Uterus (tissue), 4 donors: ENCODE measurements around the gene HPF1. TPM values are rescaled to one million over a fixed set of nuclear protein-coding genes. Genes with fewer than 3 reads are reported as not detected.

Experiments used
- DNase-seq, 2 donors: peaks; one replicate each; pipeline ENCODE4 v3.0.0-alpha.2; 2019 to 2020
- H3K27ac ChIP-seq, 2 donors: fragments of 200-600 bp; sonication (generic); 1 replicate in 1 of 2; 2 replicates in 1 of 2; pipeline ENCODE4 v1.5.1; 2016 to 2018
- H3K27me3 ChIP-seq, 2 donors: fragments of 200-600 bp; sonication (generic); one replicate each; pipeline ENCODE4 v1.5.1; 2018 to 2019; ENCODE audit warnings: control low read depth in 1 of 2
- H3K36me3 ChIP-seq, 2 donors: fragments of 200-600 bp; sonication (generic); one replicate each; pipeline ENCODE4 v1.5.1; 2019; ENCODE audit warnings: control low read depth in 1 of 2
- H3K4me1 ChIP-seq, 2 donors: fragments of 200-600 bp; sonication (generic); one replicate each; pipeline ENCODE4 v1.5.1; 2018 to 2019; ENCODE audit warnings: control low read depth in 1 of 2
- H3K4me3 ChIP-seq, 2 donors: fragments of 200-600 bp; sonication (generic); 1 replicate in 1 of 2; 2 replicates in 1 of 2; pipeline ENCODE4 v1.5.1; 2018 to 2019; ENCODE audit warnings: mild to moderate bottlenecking in 1 of 2
- H3K9me3 ChIP-seq, 2 donors: fragments of 200-600 bp; sonication (generic); one replicate each; pipeline ENCODE4 v1.5.1; 2019; ENCODE audit warnings: control low read depth in 1 of 2
- CTCF ChIP-seq, 4 experiments: fragments of 200-600 bp in 2 of 4; fragments of 450-650 bp in 2 of 4; sonication (generic) in 2 of 4; IDR thresholded peaks; one replicate each; pipeline ENCODE4 v1.5.1; 2016 to 2019; ENCODE audit warnings: antibody characterized with exemption in 4 of 4, mild to moderate bottlenecking in 2 of 4, moderate library complexity in 1 of 4
- POLR2A ChIP-seq, 2 donors: fragments of 450-650 bp; IDR thresholded peaks; one replicate each; pipeline ENCODE4 v1.6.1; 2016; ENCODE audit warnings: antibody characterized with exemption in 2 of 2, mild to moderate bottlenecking in 1 of 2, moderate library complexity in 1 of 2
- intact Hi-C: fragments of 100-400 bp; cut with DNase I; formaldehyde crosslinking; loops from one replicate; pipeline ENCODE4 v1.15.1; 2023; ENCODE audit warnings: low total_unique reads
- total RNA-seq, 4 donors: library from RNA; depleted of rRNA in 3 of 4; stranded (reverse); fragments of >200 nt in 3 of 4; gene quantifications; one replicate each; pipeline versions ENCODE4 v1.1.0 to v1.2.4, GENCODE V29; 2014 to 2023
- donor health status: DM: yes; HTN: yes; CAD: no.

The HPF1 gene
- total RNA-seq, 4 donors from 2014 or later = 23.6 to 169 (median 61.9) TPM

GRCh38 chr4:169799260-169799659 is 41.5 kb upstream of the HPF1 start:
- Histone ChIP-seq H3K27ac (no peak overlapping the region), H3K4me1 (no peaks in the 10 kb centered on the region), H3K36me3 (no peaks in the 10 kb centered on the region), H3K9me3 (no peaks in the 10 kb centered on the region), H3K27me3 (peaks cover 0 to 3% of the 10 kb centered on the region in 2 donors), H3K4me3 (no peak overlapping the region)
- intact Hi-C loops = no loop called here
- DNase-seq = no peak
- TF ChIP-seq CTCF (IDR thresholded peaks at IDR 0.05) (no peak), POLR2A (IDR thresholded peaks at IDR 0.05) (no peak)

- no peak for TF ChIP-seq POLR2A (IDR thresholded peaks at IDR 0.05)
- intact Hi-C loops = no loop called here
- Histone ChIP-seq H3K9me3 (no peaks in the 10 kb centered on the region), H3K27ac (no peak overlapping the region), H3K36me3 (no peaks in the 10 kb centered on the region), H3K27me3 (peaks cover 0 to 3% of the 10 kb centered on the region in 2 donors), H3K4me1 (no peaks in the 10 kb centered on the region), H3K4me3 (no peak overlapping the region)
- DNase-seq = no peak
These were observed 37.8 kb upstream of the HPF1 start for GRCh38 chr4:169795585-169795984.

- Histone ChIP-seq H3K4me1 (no peaks in the 10 kb centered on the region), H3K27ac (no peak overlapping the region), H3K27me3 (no peaks in the 10 kb centered on the region), H3K9me3 (no peaks in the 10 kb centered on the region), H3K36me3 (no peaks in the 10 kb centered on the region), H3K4me3 (peak overlapping the region in 1 of 2 donors; percentile 15)
- DNase-seq = peak; percentile 16 to 22
- intact Hi-C loops = no loop called here
- TF ChIP-seq CTCF (IDR thresholded peaks at IDR 0.05) = peak; percentile 23 to 55 (median 32)
- no peak for TF ChIP-seq POLR2A (IDR thresholded peaks at IDR 0.05)
These were observed 33.9 kb upstream of the HPF1 start for GRCh38 chr4:169791527-169792156.

GRCh38 chr4:169791062-169791461 is 33.3 kb upstream of the HPF1 start:
- no peaks in the 10 kb centered on the region for H3K27me3 ChIP-seq
- DNase-seq = no peak

GRCh38 chr4:169774466-169775445 is 17.0 kb upstream of the HPF1 start:
- peaks cover 0 to 7% of the 10 kb centered on the region in 2 donors for H3K27me3 ChIP-seq
- no peaks in the 10 kb centered on the region for H3K36me3 ChIP-seq
- no peak overlapping the region for H3K4me3 ChIP-seq
- DNase-seq = no peak
- no peaks in the 10 kb centered on the region for H3K9me3 ChIP-seq
- H3K4me1 ChIP-seq = no peaks in the 10 kb centered on the region
- H3K27ac ChIP-seq = no peak overlapping the region
- no peak for TF ChIP-seq POLR2A (IDR thresholded peaks at IDR 0.05)
- no peak for TF ChIP-seq CTCF (IDR thresholded peaks at IDR 0.05)
- intact Hi-C loops = no loop called here

More at GRCh38 chr4:169791062-169791461, 33.3 kb upstream of the HPF1 start:
- H3K9me3 ChIP-seq = no peaks in the 10 kb centered on the region
- H3K27ac ChIP-seq = no peak overlapping the region
- intact Hi-C loops = no loop called here
- no peaks in the 10 kb centered on the region for H3K36me3 ChIP-seq
- no peak for TF ChIP-seq POLR2A (IDR thresholded peaks at IDR 0.05)
- no peak for TF ChIP-seq CTCF (IDR thresholded peaks at IDR 0.05)
- H3K4me3 ChIP-seq = no peak overlapping the region
- no peaks in the 10 kb centered on the region for H3K4me1 ChIP-seq
